ENCODE results near the gene KYAT1. TPM values are rescaled to one million over a fixed set of nuclear protein-coding genes. Genes with fewer than 3 reads are reported as not detected.

Gene KYAT1
- total RNA-seq, 2 donors from 2014 or later: 8.8 to 13.8 TPM

- H3K4me3 Mint-ChIP-seq: no peak overlapping the region
- no peaks in the 10 kb centered on the region for H3K27me3 Mint-ChIP-seq (ENCODE audit: low read depth)
- peaks cover 0 to 1% of the 10 kb centered on the region in 2 donors for H3K36me3 Mint-ChIP-seq (ENCODE audit: insufficient read depth in 2 of 2)
- no peaks in the 10 kb centered on the region for H3K9me3 Mint-ChIP-seq
- peaks cover 35% of the 10 kb centered on the region for H3K4me1 Mint-ChIP-seq (ENCODE audit: low read depth)
- DNase-seq (no peak), ATAC-seq (replicated peaks in 1 of 2) (no peak)
- no peak overlapping the region for H3K27ac Mint-ChIP-seq
Measured at GRCh38 chr9:128916204-128916603, 34.5 kb upstream of the KYAT1 start.

GRCh38 chr9:128913995-128914772 lies 32.4 kb upstream of the KYAT1 start:
- Mint-ChIP-seq H3K4me3 (no peak overlapping the region), H3K9me3 (no peaks in the 10 kb centered on the region), H3K27ac (no peak overlapping the region), H3K4me1 (ENCODE audit: low read depth) (peaks cover 55% of the 10 kb centered on the region), H3K27me3 (ENCODE audit: low read depth) (no peaks in the 10 kb centered on the region), H3K36me3 (ENCODE audit: insufficient read depth in 2 of 2) (peaks cover 0 to 3% of the 10 kb centered on the region in 2 donors)
- ATAC-seq (replicated peaks in 1 of 2) (peak in 1 of 2 donors; percentile 40), DNase-seq (no peak)

- Mint-ChIP-seq H3K9me3 (no peaks in the 10 kb centered on the region), H3K27ac (peak overlapping the region; percentile 24), H3K4me1 (ENCODE audit: low read depth) (peaks cover 60% of the 10 kb centered on the region), H3K36me3 (ENCODE audit: insufficient read depth in 2 of 2) (peaks cover 0 to 7% of the 10 kb centered on the region in 2 donors), H3K4me3 (peak overlapping the region in 1 of 2 donors; percentile 9), H3K27me3 (ENCODE audit: low read depth) (no peaks in the 10 kb centered on the region)
- no peak for ATAC-seq (replicated peaks in 1 of 2)
- no peak for DNase-seq
Measured at GRCh38 chr9:128913048-128913900, 31.5 kb upstream of the KYAT1 start.

GRCh38 chr9:128912270-128912853 lies 30.6 kb upstream of the KYAT1 start:
- peak overlapping the region; percentile 55 for H3K27ac Mint-ChIP-seq
- H3K36me3 Mint-ChIP-seq (ENCODE audit: insufficient read depth in 2 of 2): peaks cover 0 to 12% of the 10 kb centered on the region in 2 donors
- H3K4me3 Mint-ChIP-seq: peak overlapping the region; percentile 9 to 22
- H3K4me1 Mint-ChIP-seq (ENCODE audit: low read depth): peaks cover 60% of the 10 kb centered on the region
- H3K27me3 Mint-ChIP-seq (ENCODE audit: low read depth): no peaks in the 10 kb centered on the region
- ATAC-seq (replicated peaks in 1 of 2): peak; percentile 31 to 57
- no peak for DNase-seq
- no peaks in the 10 kb centered on the region for H3K9me3 Mint-ChIP-seq

- Mint-ChIP-seq H3K27ac (no peak overlapping the region), H3K9me3 (no peaks in the 10 kb centered on the region), H3K27me3 (ENCODE audit: low read depth) (no peaks in the 10 kb centered on the region), H3K4me3 (peak overlapping the region in 1 of 2 donors; percentile 22), H3K36me3 (ENCODE audit: insufficient read depth in 2 of 2) (peaks cover 0 to 12% of the 10 kb centered on the region in 2 donors), H3K4me1 (ENCODE audit: low read depth) (peaks cover 63% of the 10 kb centered on the region)
- DNase-seq (no peak), ATAC-seq (replicated peaks in 1 of 2) (no peak)
Measured at GRCh38 chr9:128911529-128912035, 29.8 kb upstream of the KYAT1 start.

- no peak for ATAC-seq (replicated peaks in 1 of 2)
- no peak for DNase-seq
- Mint-ChIP-seq H3K36me3 (ENCODE audit: insufficient read depth in 2 of 2) (peaks cover 0 to 12% of the 10 kb centered on the region in 2 donors), H3K9me3 (no peaks in the 10 kb centered on the region), H3K4me3 (no peak overlapping the region), H3K27me3 (ENCODE audit: low read depth) (no peaks in the 10 kb centered on the region), H3K27ac (no peak overlapping the region), H3K4me1 (ENCODE audit: low read depth) (peaks cover 64% of the 10 kb centered on the region)
Measured at GRCh38 chr9:128910906-128911305, 29.2 kb upstream of the KYAT1 start.

- DNase-seq (no peak), ATAC-seq (replicated peaks in 1 of 2) (no peak)
- Mint-ChIP-seq H3K4me3 (no peak overlapping the region), H3K36me3 (ENCODE audit: insufficient read depth in 2 of 2) (peaks cover 0 to 12% of the 10 kb centered on the region in 2 donors), H3K9me3 (no peaks in the 10 kb centered on the region), H3K27me3 (ENCODE audit: low read depth) (no peaks in the 10 kb centered on the region), H3K4me1 (ENCODE audit: low read depth) (peaks cover 64% of the 10 kb centered on the region), H3K27ac (peak overlapping the region; percentile 75)
Measured at GRCh38 chr9:128909859-128910258, 28.1 kb upstream of the KYAT1 start.

GRCh38 chr9:128908372-128908771 lies 26.6 kb upstream of the KYAT1 start:
- peaks cover 59% of the 10 kb centered on the region for H3K4me1 Mint-ChIP-seq (ENCODE audit: low read depth)

GRCh38 chr9:128906741-128907140 lies 25.0 kb upstream of the KYAT1 start:
- no peak overlapping the region for H3K4me3 Mint-ChIP-seq

More at GRCh38 chr9:128908372-128908771, 26.6 kb upstream of the KYAT1 start:
- Mint-ChIP-seq H3K27me3 (ENCODE audit: low read depth) (no peaks in the 10 kb centered on the region), H3K36me3 (ENCODE audit: insufficient read depth in 2 of 2) (peaks cover 0 to 12% of the 10 kb centered on the region in 2 donors), H3K9me3 (no peaks in the 10 kb centered on the region), H3K27ac (no peak overlapping the region), H3K4me3 (no peak overlapping the region)
- no peak for ATAC-seq (replicated peaks in 1 of 2)
- DNase-seq: no peak

GRCh38 chr9:128905964-128906363 lies 24.2 kb upstream of the KYAT1 start:
- no peak for DNase-seq
- no peak overlapping the region for H3K27ac Mint-ChIP-seq
- H3K27me3 Mint-ChIP-seq (ENCODE audit: low read depth): no peaks in the 10 kb centered on the region
- H3K4me3 Mint-ChIP-seq: no peak overlapping the region
- peaks cover 55% of the 10 kb centered on the region for H3K4me1 Mint-ChIP-seq (ENCODE audit: low read depth)
- ATAC-seq (replicated peaks in 1 of 2): no peak
- H3K36me3 Mint-ChIP-seq (ENCODE audit: insufficient read depth in 2 of 2): peaks cover 0 to 12% of the 10 kb centered on the region in 2 donors
- H3K9me3 Mint-ChIP-seq: no peaks in the 10 kb centered on the region

More at GRCh38 chr9:128906741-128907140, 25.0 kb upstream of the KYAT1 start:
- peaks cover 0 to 12% of the 10 kb centered on the region in 2 donors for H3K36me3 Mint-ChIP-seq (ENCODE audit: insufficient read depth in 2 of 2)
- H3K4me1 Mint-ChIP-seq (ENCODE audit: low read depth): peaks cover 60% of the 10 kb centered on the region
- ATAC-seq (replicated peaks in 1 of 2) (no peak), DNase-seq (no peak)
- no peaks in the 10 kb centered on the region for H3K9me3 Mint-ChIP-seq
- peak overlapping the region; percentile 51 for H3K27ac Mint-ChIP-seq
- H3K27me3 Mint-ChIP-seq (ENCODE audit: low read depth): no peaks in the 10 kb centered on the region

- H3K4me3 Mint-ChIP-seq: no peak overlapping the region
- H3K4me1 Mint-ChIP-seq (ENCODE audit: low read depth): peaks cover 55% of the 10 kb centered on the region
- ATAC-seq (replicated peaks in 1 of 2) (no peak), DNase-seq (no peak)
- peak overlapping the region; percentile 19 for H3K27ac Mint-ChIP-seq
- no peaks in the 10 kb centered on the region for H3K27me3 Mint-ChIP-seq (ENCODE audit: low read depth)
- no peaks in the 10 kb centered on the region for H3K9me3 Mint-ChIP-seq
- peaks cover 0 to 10% of the 10 kb centered on the region in 2 donors for H3K36me3 Mint-ChIP-seq (ENCODE audit: insufficient read depth in 2 of 2)
Measured at GRCh38 chr9:128903871-128904620, 22.3 kb upstream of the KYAT1 start.

GRCh38 chr9:128903079-128903461 lies 21.3 kb upstream of the KYAT1 start:
- ATAC-seq (replicated peaks in 1 of 2): no peak
- peak overlapping the region; percentile 73 to 80 for H3K4me3 Mint-ChIP-seq

More at GRCh38 chr9:128903079-128903461, 21.3 kb upstream of the KYAT1 start:
- no peaks in the 10 kb centered on the region for H3K27me3 Mint-ChIP-seq (ENCODE audit: low read depth)
- peaks cover 3 to 4% of the 10 kb centered on the region in 2 donors for H3K36me3 Mint-ChIP-seq (ENCODE audit: insufficient read depth in 2 of 2)
- H3K4me1 Mint-ChIP-seq (ENCODE audit: low read depth): peaks cover 61% of the 10 kb centered on the region
- no peak overlapping the region for H3K27ac Mint-ChIP-seq
- no peak for DNase-seq
- no peaks in the 10 kb centered on the region for H3K9me3 Mint-ChIP-seq

Data from activated T-cell treated with anti-CD3 and anti-CD28 coated beads, Interleukin-2, amount 50 U/mL, for 72 hours (primary cell).